Right atrium auricular region (tissue), 2 donors: Measurements from ENCODE around the gene DHRS3. TPM values are rescaled to one million over a fixed set of nuclear protein-coding genes. Genes with fewer than 3 reads are reported as not detected.

ENCODE experiments used
- DNase-seq: peaks from one replicate; pipeline ENCODE4 v3.0.0-alpha.2; 2019; ENCODE audit warnings: low spot score
- H3K27ac ChIP-seq, 2 donors: fragments of 200-600 bp; sonication (generic); 1 replicate in 1 of 2; 2 replicates in 1 of 2; pipeline ENCODE4 v1.5.1; 2016 to 2019
- H3K27me3 ChIP-seq, 2 donors: fragments of 200-600 bp; sonication (generic); one replicate each; pipeline versions ENCODE4 v1.5.1 to v1.6.0; 2017 to 2019
- H3K36me3 ChIP-seq: fragments of 200-600 bp; sonication (generic); one replicate; pipeline ENCODE4 v1.5.1; 2016
- H3K4me1 ChIP-seq, 2 donors: fragments of 200-600 bp; sonication (generic); one replicate each; pipeline versions ENCODE4 v1.5.1 to v1.6.0; 2017 to 2019
- H3K4me3 ChIP-seq, 2 donors: fragments of 200-600 bp; sonication (generic); 1 replicate in 1 of 2; 2 replicates in 1 of 2; pipeline ENCODE4 v1.5.1; 2017 to 2019; ENCODE audit warnings: mild to moderate bottlenecking in 1 of 2, moderate library complexity in 1 of 2
- H3K9me3 ChIP-seq, 2 donors: fragments of 200-600 bp; sonication (generic); one replicate each; pipeline ENCODE4 v1.5.1; 2019
- total RNA-seq, 2 donors: library from RNA; depleted of rRNA; stranded (reverse); fragments of >200 nt; gene quantifications; one replicate each; pipeline ENCODE4 v1.1.0, GENCODE V29; 2016
- TF ChIP-seq, protein P1 (sequence below), 2 donors: fragments of 200-600 bp; sonication (generic); IDR thresholded peaks; one replicate each; pipeline ENCODE4 v1.5.1; 2019; ENCODE audit warnings: antibody characterized with exemption in 2 of 2

Gene DHRS3
- total RNA-seq, 2 donors from 2014 or later: 50.4 to 78.9 TPM

DNA sequence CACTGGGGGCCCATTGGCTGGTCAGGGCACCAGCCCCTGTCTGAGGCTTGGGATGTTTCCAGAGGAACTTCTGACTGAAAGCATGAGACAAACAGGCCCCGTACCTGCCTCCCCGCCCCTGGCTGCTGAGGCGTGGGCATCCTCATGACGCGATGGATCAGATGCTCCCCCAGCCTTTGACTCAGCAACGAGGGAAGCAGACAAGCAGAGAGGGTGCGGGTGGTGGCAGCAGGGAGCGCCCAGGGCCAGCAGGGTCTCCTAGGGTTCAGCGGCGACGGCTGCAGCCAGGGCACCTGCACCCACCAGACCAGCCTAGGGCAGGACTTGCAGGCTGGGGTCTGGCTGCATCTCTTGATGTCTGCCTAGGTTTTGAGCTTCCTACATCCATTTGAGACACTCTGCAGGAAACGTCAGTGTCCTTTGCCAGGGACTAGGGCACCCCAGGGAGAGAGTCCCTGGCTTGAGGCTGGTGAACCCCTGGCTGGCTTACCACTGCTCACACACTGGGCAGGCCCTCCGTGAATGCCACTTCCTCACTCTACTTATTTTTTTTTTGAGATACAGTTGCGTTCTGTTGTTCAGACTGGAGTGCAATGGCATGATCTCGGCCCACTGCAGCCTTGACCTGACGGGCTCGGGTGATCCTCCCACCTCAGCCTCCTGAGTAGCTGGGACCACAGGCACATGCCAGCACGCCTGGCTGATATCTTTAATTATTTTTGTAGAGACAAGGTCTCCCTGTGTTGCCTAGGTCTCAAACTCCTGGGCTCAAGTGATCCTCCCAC lies 63.3 kb downstream of the DHRS3 start:
- no peak for DNase-seq
- Histone ChIP-seq H3K27me3 (no peaks in the 10 kb centered on the region), H3K27ac (peak overlapping the region in 1 of 2 donors; percentile 17), H3K9me3 (no peaks in the 10 kb centered on the region), H3K36me3 (no peaks in the 10 kb centered on the region), H3K4me3 (no peak overlapping the region), H3K4me1 (peaks cover 0 to 37% of the 10 kb centered on the region in 2 donors)
- TF ChIP-seq, protein P1, sequence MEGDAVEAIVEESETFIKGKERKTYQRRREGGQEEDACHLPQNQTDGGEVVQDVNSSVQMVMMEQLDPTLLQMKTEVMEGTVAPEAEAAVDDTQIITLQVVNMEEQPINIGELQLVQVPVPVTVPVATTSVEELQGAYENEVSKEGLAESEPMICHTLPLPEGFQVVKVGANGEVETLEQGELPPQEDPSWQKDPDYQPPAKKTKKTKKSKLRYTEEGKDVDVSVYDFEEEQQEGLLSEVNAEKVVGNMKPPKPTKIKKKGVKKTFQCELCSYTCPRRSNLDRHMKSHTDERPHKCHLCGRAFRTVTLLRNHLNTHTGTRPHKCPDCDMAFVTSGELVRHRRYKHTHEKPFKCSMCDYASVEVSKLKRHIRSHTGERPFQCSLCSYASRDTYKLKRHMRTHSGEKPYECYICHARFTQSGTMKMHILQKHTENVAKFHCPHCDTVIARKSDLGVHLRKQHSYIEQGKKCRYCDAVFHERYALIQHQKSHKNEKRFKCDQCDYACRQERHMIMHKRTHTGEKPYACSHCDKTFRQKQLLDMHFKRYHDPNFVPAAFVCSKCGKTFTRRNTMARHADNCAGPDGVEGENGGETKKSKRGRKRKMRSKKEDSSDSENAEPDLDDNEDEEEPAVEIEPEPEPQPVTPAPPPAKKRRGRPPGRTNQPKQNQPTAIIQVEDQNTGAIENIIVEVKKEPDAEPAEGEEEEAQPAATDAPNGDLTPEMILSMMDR (IDR thresholded peaks at IDR 0.05): no peak

DNA sequence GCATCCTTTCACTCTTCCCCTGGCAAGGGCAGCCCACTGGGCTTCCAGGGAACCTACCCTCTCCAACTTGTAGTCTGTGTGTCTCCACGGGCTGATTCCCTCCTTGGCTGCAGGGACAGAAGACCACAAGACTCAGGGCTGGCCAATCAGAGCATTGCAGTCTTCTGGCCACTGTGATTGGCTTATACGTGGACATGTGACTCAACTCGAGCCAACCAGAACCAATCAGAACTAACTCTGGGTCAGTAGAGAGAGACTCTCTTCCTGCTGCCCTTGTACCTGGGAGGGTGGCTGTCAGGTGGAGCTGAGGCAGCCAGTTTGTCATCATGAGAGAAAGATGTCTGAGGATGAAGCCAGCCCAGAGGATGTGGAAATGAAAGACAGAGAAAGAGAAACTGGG lies 64.0 kb downstream of the DHRS3 start:
- Histone ChIP-seq H3K9me3 (no peaks in the 10 kb centered on the region), H3K4me1 (peaks cover 0 to 44% of the 10 kb centered on the region in 2 donors), H3K27ac (peak overlapping the region; percentile 53 to 73), H3K27me3 (no peaks in the 10 kb centered on the region), H3K36me3 (no peaks in the 10 kb centered on the region), H3K4me3 (no peak overlapping the region)
- TF ChIP-seq, protein P1 (IDR thresholded peaks at IDR 0.05): no peak
- no peak for DNase-seq

DNA sequence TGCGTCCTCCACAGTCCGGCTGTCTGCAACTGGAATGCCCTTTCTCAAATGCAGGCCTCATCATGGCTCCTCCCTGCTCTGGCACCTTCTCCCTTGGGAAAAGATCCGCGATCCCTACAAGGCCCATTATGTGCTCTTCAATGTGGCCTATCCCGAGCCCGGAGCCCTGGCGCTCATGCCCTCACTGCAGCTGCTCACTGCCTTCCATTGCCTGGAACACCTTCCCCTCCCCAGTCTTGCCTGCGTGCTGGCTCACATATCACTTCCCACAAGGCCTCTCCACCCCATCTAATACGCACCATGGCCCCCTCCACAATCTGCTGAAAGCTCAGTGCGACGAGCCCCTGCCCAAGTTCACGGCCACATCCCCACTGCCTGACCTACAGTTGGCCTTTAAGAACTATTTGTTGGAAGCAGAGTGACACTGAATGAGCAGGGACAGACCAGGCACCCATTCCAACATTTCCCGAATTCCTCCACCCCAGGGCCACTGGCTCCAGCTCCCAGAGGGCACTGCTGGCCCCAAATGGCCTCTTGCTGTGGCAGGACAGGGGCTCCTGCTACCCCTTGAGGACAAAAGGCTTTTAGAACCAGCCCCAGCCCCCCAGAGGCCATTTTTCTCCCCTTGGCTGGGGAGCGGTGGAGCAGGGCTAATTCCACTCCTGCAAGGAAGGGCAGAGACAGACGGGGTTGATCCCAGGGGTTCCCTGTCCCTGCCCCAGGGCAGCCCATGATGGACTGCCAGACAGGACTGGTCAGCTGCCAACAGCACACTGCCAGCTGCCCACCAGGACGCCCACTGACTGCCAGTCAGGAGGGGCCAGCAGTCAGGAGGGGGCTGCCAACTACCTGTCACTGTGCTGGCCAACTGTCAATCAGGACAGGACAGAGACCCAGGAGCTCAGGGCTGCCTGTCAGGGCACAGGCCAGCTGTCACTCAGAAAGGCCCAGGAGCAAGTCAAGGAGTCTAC lies 64.8 kb downstream of the DHRS3 start:
- TF ChIP-seq, protein P1 (IDR thresholded peaks at IDR 0.05): no peak
- no peaks in the 10 kb centered on the region for H3K36me3 ChIP-seq
- no peak overlapping the region for H3K4me3 ChIP-seq
- H3K27ac ChIP-seq: peak overlapping the region; percentile 53 to 73
- no peaks in the 10 kb centered on the region for H3K27me3 ChIP-seq
- H3K4me1 ChIP-seq: peaks cover 0 to 52% of the 10 kb centered on the region in 2 donors
- DNase-seq: no peak
- H3K9me3 ChIP-seq: no peaks in the 10 kb centered on the region

- Histone ChIP-seq H3K4me1 (peaks cover 0 to 61% of the 10 kb centered on the region in 2 donors), H3K27ac (peak overlapping the region; percentile 53 to 73), H3K4me3 (no peak overlapping the region), H3K36me3 (no peaks in the 10 kb centered on the region), H3K9me3 (no peaks in the 10 kb centered on the region), H3K27me3 (no peaks in the 10 kb centered on the region)
- TF ChIP-seq, protein P1 (IDR thresholded peaks at IDR 0.05): no peak
- no peak for DNase-seq
Observed at GRCh38 chr1:12552111-12552888, 65.7 kb downstream of the DHRS3 start.

GRCh38 chr1:12551584-12551983 lies 66.4 kb downstream of the DHRS3 start:
- DNase-seq: no peak
- TF ChIP-seq, protein P1 (IDR thresholded peaks at IDR 0.05): no peak
- Histone ChIP-seq H3K27me3 (no peaks in the 10 kb centered on the region), H3K9me3 (no peaks in the 10 kb centered on the region), H3K4me3 (no peak overlapping the region), H3K27ac (peak overlapping the region; percentile 10 to 73), H3K36me3 (no peaks in the 10 kb centered on the region), H3K4me1 (peaks cover 0 to 63% of the 10 kb centered on the region in 2 donors)
